ENCODE results near the gene GSK3A.
A peak's percentile ranks its signal among the peaks of the same experiment; 100 is the strongest.

The GSK3A gene

DNA sequence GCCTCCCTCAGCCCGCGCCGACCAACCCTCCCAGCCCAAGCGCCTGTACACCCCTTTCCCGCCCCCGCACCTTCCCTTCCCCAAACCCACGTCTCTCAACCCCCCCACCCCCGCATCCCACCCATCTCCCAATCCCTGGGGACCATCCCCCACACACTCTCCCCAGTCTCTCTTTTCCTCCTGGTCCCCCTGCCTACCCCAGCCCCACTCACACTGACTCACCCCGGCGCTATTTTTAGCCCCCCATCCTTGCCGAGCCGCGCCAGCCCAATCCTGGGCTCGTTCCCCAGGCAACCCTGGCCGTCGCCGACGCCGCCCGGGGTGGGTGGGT, 38.4 kb upstream of the GSK3A start:
- no peak for DNase-seq

DNA sequence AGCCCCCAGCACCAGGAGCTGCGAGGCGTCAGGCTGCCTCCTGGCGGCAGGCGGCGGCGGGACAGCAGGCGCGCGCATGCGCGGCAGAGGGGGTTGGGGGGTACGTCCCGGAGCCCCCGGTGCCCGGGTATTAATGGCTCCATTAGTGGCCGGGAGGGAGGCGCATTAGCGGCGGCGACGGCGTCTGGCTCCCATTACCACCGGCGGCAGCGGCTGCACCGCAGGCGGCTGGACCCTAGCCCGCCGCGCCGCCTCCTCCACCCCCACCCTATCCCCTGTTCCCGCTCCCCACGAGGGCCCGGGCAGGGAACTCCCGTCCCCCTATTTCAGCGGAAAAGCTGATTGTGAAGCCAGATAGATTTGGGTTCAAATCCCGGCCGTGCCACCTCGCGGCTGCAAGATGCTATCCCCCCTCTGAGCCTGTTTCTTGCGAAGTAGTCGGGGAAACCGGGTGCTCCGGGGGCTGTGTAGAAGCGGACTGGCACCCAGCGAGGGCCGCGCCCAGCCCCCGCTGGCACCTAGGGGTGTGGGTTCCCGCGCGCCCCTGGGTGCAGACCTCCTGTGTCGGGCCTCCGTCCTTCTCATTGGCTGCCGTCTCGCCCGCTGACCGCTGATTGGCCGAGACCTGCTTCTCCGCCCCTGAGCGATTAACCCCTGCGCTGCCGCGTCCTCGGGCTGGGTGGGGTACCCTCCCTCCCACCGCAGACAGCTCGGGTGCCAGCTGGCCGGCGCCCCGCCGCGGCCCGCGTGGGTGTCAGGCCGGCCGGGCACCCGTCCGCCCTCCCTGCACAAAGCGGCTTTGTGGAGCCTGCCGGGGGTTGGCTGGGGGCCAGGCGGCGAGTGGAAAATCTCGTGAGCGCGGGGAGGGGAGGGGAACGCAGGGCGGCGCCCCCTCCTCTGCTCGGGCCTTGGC, 37.8 kb upstream of the GSK3A start:
- DNase-seq, result peak; percentile 59 to 79

DNA sequence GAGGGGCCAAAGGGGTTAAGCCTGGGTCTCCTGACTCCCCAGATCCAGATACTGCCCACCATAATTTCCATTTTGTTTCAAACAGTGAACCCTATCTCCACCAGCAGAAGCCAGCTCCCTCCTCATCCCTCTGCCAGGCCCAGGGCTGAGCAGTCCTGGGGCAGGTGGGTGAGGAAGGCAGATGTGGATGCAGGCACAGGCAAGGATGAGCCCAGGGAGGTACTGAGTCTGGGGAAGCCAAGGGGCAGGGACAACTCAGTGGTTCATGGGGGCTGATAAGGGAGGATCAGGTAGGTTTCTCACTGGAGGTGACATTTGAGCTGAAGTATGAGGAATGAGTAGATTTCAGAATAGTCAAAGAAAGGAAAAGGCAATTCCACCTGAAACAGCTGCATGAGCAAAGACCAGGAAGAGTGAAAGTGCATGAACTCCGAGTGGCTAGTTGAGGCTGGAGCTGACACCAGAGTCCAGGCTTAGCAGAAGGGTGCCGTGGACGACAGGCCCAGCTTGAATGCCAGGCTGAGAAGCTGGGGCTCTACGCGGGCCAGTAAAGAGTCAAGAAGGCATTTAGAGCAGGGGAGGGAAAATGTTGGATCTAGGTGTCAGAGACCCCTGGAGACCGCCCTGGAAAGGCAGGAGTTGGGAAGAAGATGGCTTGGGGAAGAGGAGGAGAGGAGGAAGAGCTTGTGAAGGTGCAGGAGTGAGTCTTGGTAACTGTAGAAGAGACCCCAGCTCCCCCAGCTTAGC, 36.9 kb upstream of the GSK3A start:
- peak in 1 of 2 experiments; percentile 28 for DNase-seq

DNA sequence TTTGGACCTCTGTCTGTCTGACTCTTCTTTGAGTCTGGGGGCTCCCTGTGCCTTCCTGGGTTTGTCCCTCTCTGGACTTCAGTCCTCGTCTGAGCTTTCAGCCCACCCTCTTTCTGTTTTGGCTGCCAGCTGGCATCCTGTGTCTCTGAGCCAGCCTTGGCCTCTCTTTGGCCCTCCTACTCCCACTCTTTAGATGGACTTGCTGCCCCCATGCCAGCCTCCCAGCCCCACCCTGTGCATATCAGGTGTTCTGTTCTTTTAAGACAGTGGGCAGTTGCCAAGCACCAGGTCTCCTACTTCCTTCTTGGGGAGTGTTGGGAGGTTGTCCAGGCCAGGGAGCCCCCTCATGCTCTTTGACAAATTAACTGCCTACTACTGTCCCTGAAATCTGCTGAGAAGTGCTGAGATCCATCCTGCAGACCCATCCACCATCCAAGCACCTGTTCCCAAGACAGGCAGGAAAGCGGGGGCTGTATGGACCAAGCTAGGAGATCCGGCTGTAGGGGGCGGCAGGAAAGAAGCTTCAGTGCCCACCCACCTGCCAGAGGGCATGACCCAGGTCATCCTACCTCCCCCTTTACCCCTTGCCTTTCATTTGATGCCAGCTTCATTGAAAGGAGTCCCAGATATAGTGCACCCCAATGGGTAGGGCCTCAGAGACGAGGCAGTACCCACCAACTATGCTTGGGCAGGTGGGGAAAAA, 36.2 kb upstream of the GSK3A start:
- DNase-seq, result no peak

DNA sequence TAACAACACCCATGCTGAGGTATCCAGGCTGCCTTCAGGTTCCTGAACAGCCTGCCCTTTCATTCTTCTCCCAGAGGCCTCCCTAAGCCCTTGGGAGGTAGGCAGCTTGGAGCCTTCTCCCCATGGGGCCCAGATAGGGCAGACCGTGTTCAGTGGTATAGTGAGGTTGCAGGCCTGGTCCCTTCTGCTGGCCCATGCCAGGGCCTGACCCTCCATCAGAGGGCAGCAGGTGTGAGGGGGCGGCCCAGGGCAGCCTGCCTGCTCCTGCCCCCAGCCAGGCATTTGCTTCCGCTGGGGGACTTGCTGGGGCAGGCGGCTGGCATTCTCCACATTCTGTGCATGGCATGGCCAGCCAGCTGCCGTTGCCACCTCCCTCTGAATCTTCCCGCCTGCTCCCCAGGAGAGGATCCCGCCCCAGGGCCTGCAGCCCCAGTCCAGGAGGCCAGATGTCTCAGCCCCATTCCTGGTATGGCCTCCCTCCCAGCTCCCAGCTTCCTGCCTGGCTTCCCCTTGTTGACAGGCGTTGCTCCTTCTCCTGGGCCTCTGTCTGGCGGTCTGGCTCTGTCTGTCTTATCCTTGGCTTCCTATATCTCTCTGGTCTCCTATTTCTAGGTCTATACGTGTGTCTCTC, 35.5 kb upstream of the GSK3A start:
- DNase-seq, result no peak

DNA sequence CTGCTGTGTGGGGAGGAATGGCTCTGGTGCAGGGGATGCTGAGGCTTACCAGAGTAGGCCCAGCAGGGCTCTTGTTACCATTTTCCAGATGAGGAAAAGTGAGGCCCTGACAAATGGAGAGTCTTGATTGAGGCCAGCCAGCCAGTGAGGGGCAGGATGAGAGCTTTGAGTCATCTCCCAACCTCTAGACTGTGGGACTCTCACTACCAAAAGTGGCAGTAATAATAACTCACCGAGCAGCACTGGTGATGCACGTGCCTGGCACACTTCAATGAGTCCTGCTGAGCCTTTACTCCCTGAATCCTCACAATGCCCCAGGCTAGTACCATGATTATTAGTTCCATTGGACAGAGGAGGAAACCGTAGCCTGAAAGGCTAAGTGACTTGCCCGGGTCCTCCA, 34.4 kb upstream of the GSK3A start:
- no peak for DNase-seq

DNA sequence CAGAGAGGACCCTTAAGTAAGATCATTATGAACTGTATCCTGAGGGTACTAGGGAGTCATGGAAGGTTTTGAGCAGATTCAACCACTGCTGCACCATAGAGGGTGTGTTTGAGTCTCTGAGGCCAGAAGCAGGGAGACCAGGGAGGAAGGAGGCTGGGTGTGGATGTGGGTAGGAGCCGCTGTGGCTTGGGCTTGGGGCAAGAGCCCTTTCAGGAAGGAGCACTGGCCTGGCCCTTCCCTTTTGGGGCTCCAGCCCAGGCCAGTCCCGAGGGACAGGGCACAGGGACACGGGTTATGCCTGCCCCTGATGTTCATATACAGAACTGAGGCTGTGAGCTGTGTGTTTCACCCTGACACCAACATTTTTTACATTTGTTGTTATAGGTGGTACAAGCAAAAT, 33.9 kb upstream of the GSK3A start:
- no peak for DNase-seq

DNA sequence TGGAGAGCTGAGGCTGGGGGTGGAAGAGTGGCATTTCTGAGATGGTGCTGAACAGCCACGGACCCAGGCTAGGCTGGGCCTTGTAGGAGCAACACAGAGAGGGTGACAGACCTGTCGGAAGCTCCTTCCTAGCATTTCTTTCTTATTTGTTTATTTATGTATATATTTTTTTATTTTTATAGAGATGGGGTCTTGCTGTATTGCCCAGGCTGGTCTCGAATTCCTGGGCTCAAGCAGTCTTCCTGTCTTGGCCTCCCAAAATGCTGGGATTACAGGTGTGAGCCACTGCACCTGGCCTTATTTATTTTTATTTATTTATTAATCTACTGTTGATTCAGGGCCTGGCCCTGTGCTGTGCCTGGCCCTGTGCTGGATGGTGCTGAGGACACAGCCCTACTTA, 33.1 kb upstream of the GSK3A start:
- no peak for DNase-seq

DNA sequence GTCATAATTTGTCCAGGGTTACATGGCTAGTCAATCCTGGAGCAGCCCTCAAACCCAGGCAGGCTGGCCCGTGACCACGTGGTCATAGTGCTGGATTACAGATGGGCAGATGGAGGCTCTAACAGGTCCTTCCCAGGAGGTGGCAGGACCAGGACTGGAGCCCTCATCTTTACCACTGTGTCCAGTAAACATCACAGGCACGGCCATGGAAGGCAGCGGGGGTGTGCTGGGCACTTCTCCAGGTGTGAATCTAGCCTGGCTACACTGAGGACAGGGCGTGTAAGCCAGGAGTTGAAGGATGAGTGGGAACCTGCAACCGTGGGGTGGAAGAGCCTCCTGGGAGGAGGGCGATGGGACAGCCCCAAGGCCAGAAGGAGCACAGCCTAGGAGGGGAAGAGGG, 32.7 kb upstream of the GSK3A start:
- DNase-seq, result no peak

DNA sequence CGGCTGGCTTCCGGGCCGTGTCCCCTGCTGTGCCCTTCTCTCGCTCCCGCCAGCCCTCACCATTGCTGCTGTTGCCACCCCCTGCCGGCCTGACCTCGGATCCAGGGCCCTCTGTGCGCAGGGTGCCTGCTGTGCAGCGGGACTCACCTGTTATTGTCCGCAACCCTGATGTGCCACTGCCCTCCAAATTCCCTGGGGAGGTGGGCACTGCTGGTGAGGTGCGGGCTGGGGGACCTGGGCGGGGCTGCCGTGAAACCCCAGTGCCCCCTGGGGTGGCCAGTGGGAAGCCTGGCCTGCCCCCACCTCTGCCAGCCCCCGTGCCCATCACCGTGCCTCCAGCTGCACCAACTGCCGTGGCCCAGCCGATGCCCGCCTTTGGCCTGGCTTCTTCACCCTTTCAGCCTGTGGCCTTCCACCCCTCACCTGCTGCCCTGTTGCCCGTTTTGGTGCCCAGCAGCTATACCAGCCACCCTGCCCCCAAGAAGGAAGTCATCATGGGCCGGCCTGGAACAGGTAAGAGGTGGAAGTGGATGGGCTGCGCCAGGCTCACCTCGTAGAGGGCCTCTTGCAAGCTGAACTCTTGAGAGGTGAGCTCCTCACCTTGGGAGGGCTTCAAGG, 31.8 kb upstream of the GSK3A start:
- no peak for DNase-seq

DNA sequence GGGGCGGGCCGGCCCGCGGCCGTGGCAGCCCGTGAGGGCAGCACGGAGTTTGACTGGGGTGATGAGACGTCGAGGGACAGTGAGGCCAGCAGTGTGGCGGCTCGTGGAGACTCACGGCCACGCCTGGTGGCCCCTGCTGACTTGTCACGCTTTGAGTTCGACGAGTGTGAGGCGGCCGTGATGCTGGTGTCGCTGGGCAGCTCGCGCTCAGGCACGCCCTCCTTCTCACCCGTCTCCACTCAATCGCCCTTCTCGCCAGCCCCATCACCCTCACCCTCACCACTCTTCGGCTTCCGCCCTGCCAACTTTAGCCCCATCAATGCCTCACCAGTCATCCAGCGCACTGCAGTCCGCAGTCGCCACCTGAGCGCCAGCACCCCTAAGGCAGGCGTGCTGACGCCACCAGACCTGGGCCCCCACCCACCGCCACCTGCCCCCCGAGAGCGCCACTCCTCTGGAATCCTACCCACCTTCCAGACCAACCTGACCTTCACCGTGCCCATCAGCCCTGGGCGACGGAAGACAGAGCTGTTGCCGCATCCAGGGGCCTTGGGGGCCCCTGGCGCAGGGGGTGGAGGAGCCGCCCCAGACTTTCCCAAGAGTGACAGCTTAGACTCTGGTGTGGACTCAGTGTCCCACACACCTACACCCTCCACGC, 31.1 kb upstream of the GSK3A start:
- DNase-seq, result no peak

DNA sequence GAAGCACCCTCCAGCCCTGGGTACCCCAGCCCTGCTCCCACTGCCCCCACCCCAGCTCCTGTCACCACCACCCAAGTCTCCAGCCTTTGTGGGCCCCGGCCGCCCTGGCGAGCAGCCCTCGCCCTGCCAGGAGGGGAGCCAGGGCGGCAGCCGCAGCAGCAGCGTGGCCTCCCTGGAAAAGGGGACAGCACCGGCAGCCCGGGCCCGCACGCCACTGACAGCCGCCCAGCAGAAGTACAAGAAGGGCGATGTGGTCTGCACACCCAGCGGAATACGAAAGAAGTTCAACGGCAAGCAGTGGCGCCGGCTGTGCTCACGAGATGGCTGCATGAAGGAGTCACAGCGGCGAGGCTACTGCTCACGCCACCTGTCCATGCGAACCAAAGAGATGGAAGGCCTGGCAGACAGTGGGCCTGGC, 30.6 kb upstream of the GSK3A start:
- no peak for DNase-seq

DNA sequence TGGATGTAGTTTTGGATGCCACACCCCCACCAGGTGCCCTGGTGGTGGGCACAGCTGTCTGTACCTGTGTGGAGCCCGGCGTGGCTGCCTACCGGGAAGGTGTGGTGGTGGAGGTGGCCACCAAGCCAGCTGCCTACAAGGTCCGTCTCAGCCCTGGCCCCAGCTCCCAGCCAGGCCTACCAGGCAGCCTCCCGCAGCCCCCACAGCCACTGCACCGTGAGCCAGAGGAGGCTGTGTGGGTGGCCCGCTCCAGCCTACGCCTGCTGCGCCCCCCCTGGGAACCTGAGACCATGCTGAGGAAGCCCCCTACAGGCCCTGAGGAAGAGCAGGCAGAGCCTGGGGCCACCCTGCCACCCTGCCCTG, 30.1 kb upstream of the GSK3A start:
- no peak for DNase-seq

DNA sequence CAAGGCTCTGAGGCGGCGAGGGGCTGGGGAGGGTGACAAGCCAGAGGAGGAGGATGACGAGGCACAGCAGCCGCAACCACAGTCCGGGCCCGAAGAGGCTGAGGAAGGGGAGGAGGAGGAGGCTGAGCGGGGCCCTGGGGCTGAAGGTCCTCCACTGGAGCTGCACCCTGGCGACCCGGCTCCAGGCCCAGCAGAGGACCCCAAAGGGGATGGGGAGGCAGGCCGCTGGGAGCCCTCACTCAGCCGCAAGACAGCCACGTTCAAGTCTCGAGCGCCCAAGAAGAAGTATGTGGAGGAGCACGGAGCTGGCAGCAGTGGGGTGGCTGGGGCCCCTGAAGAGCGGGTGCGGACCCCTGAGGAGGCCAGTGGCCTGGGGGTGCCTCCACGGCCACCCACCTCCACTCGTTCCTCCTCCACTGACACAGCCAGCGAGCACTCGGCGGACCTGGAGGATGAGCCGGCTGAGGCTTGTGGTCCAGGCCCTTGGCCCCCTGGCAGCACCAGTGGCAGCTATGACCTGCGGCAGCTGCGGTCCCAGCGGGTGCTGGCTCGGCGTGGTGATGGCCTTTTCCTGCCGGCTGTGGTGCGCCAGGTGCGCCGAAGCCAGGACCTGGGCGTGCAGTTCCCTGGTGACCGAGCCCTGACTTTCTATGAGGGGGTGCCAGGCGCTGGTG, 29.6 kb upstream of the GSK3A start:
- no peak for DNase-seq

DNA sequence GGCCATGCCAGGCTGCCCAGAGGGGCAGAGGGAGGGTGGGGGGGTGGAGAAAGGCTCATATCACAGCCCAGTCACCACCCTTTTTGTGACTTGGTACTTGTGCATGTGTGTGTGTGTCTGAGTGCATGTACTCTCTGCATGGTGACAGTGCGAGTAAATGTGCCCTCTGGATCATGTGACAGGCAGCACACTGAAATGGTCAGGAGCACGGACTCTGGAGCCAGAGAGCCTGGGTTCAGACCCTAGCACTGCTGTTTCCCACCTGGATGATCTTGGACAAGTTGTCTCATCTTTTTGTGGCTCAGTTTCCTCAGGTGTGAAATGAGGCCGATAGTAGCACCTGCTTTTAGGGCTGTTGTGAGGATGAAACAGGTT, 28.6 kb upstream of the GSK3A start:
- no peak for DNase-seq

DNA sequence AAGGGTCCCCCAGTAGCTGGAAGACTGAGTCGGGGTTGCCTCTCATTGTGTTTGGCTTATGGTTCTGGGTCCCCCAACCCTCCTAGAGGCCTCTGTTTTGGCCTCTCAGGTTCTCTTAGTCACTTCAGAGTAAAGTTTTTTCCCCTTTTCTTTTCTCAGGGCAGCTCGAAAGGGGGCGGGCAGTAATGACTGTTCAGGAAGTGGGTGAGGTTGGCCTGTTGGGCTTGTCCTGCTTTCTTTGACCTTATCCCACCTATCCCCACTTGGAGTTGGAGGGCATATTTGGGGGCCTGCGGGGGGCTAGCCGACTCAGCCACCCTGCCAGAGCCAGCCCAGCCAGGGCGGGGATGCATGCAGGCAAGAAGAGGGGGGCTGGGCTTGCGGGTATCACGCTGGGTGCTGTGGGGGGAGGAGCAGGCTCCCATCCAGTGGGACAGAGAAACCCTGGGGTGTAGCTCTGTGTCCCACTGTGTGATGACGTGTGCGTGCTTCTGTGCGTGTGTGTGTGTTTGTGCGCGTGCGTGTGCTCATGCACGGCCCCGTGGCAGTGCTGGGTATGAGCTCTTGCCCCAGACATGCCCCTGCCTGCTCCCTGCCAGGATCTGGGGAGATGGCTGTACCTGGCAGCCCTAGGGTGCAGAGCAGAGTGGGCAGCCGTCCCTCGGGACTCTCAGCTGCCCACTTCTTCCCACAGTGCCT, 28.1 kb upstream of the GSK3A start:
- DNase-seq, result peak in 1 of 2 experiments; percentile 27

DNA sequence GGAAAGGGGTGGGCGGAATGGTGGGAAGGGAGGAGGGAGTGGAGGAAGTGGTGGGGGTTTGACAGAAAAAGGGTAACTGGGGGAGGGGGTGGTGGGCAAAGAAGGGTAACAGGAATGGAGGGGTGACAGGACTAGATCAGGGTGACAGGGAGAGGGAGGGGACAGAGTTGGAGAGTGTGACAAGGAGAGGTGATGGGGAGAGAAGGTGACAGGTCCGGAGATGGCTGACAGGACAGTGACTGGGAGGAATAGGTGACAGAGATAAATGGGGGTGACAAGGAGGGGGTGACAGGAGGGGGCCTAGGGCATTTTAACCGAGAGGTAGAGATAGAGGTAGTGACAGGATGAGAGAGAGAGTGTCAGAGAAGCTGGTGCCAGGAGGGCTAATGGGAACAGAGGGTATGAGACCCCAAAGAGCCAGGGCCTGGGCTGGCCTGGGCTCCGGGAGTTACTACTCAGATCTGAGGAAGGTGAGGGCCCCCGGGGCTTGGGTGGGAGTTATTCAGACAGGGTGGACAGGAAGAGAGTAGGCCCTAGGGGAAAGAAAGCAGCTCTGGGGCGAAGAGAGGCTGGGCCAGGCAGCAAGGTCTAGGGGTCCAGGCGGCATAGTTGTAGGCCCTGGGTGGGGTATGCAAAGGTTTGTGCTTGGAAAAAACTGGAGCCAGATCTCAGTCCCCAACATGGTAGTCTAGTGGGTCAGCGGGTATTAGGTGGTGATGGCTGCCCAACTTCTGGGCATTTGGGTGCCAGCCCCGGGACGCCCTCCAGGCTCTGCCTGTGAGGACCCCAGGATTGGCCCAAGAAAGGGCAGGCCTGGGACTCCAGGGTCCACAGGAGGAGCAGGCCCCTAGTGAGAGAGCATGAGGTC, 27.3 kb upstream of the GSK3A start:
- no peak for DNase-seq

DNA sequence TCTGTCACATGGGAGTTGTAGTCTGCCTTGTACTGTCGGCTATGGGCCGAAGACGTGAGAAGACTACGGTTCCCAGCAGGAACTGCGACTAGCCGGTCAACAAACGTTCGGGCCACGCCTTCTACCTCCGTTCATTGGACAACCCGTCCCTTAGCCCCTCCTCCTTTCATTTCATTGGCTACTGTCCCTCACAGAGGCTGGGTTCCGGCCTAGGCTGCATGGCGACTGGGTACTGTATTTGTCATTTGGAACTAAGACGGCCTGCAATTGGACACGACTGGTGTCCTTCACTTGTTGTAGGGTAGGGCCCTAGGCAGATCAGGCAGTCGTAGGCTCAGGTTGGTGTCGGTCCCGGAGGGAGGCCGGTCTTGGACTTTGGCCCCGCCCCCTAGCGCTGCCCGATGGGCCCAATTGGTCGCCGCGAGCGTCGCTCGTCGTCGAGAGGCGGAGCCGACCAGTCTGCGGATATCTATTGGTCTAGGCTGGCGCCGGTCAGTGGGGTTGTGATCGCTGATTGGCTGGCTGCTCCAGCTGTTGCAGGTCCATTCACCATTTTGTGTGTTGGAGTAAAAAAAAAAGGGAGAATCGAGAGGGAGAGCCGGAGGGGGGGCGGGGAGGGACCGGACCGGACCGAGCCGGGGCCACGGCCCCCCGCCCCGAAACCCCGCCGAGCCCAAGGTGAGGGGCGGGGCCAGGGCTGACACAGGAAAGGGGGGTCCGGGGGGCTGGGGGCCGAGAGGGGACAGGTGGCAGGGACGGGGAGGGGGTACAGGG, 26.5 kb upstream of the GSK3A start, which contains the start of gene CIC:
Gene CIC (plus strand): TSS at position 549 of the 774 bp plus-strand sequence. CDS start 2,532 bp downstream, outside the sequence.
- peak; percentile 96 to 99 for DNase-seq

DNA sequence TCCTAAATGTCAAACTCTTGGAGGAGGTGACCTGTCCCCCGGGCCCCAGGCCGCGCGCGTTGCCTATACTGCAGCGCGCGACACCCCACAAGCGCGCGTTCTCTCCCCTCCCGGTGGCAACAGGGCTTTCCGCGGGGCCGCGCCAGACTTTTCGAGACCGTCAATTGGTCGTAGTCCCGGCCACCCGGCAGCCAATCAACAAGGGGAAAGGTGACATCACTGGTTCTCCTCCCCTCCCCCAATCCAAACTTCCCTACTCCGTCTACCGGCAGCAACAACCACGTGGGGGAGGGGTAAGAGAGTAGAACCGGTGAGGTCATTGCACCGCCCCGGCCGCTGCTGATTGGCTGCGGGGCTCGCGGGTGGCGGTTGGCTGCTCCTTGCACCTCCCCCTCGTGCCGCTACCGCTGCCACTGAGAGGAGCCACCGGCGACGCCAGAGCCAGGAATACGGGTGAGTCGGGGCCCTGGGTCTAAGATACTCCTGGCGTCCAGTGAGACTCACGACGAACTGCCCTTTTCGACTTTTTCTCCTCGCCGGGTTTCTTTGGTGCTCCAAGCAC, 25.8 kb upstream of the GSK3A start:
- peak; percentile 96 for DNase-seq
